B cell (primary cell): ENCODE measurements around the gene KRT4. TPM values are rescaled to one million over a fixed set of nuclear protein-coding genes. Genes with fewer than 3 reads are reported as not detected.

ENCODE experiments used
- ATAC-seq: fragments of 200-7000 bp; cut with Tn5 transposase; one replicate; pipeline ENCODE4 v1.10.0; 2021; ENCODE audit warnings: low read depth, mild to moderate bottlenecking, moderate number of reproducible peaks, moderate library complexity
- CTCF ChIA-PET: fragments of 350-600 bp; sonication (Branson Sonifier 250); formaldehyde crosslinking; loops from one replicate; lab custom pipeline; 2021; ENCODE audit warnings: antibody characterized with exemption, inconsistent platforms; lab: Charles Lee
- POLR2A ChIA-PET: fragments of 350-600 bp; sonication (Branson Sonifier 250); formaldehyde crosslinking; loops from one replicate; lab custom pipeline; 2021; ENCODE audit warnings: antibody characterized with exemption; lab: Charles Lee
- DNase-seq: peaks from one replicate; pipeline ENCODE4 v3.0.0; 2013
- H2AFZ ChIP-seq: 2 replicates; pipeline ENCODE4 v1.6.1; 2012; ENCODE audit warnings: mild to moderate bottlenecking, low read depth, low read length; ENCODE audit not compliant: insufficient read depth, poor library complexity, severe bottlenecking
- H3K27ac ChIP-seq, 2 donors: 1 replicate in 1 of 2; 2 replicates in 1 of 2; pipeline ENCODE4 v1.5.1; 2012 to 2013; ENCODE audit warnings: low read length in 2 of 2, mild to moderate bottlenecking in 2 of 2, moderate library complexity in 1 of 2
- H3K27me3 ChIP-seq, 4 experiments: fragments of 200-600 bp in 1 of 4; sonication (generic) in 1 of 4; replicated peaks in 1 of 4; 1 replicate in 2 of 4; 2 replicates in 2 of 4; pipeline versions ENCODE4 v1.6.1 to v1.7.0; 2013 to 2016; ENCODE audit warnings: low read length in 3 of 4, mild to moderate bottlenecking in 2 of 4, mixed read lengths in 1 of 4, moderate library complexity in 1 of 4; ENCODE audit not compliant: insufficient read depth in 4 of 4, control insufficient read depth in 3 of 4; ENCODE audit errors: control extremely low read depth in 1 of 4
- H3K36me3 ChIP-seq, 2 experiments: replicated peaks in 1 of 2; 1 replicate in 1 of 2; 2 replicates in 1 of 2; pipeline versions ENCODE4 v1.6.1 to v1.7.1; 2013; ENCODE audit warnings: low read length in 1 of 2; ENCODE audit not compliant: insufficient read depth in 2 of 2, control insufficient read depth in 1 of 2; ENCODE audit errors: control extremely low read depth in 1 of 2, extremely low read depth in 1 of 2
- H3K4me1 ChIP-seq, 2 donors: fragments of 200-600 bp in 1 of 2; sonication (generic) in 1 of 2; 1 replicate in 1 of 2; 2 replicates in 1 of 2; pipeline versions ENCODE4 v1.5.1 to v1.6.1; 2013 to 2017; ENCODE audit warnings: low read length in 2 of 2; ENCODE audit not compliant: control insufficient read depth in 2 of 2, insufficient read depth in 2 of 2
- H3K4me2 ChIP-seq: replicated peaks from 2 replicates; pipeline ENCODE3; 2012; ENCODE audit warnings: mild to moderate bottlenecking, low read depth, low read length; ENCODE audit not compliant: poor library complexity, severe bottlenecking
- H3K4me3 ChIP-seq, 5 experiments: fragments of 200-600 bp in 1 of 5; sonication (generic) in 1 of 5; 1 replicate in 3 of 5; 2 replicates in 2 of 5; pipeline versions ENCODE4 v1.5.1 to v1.7.0; 2011 to 2016; ENCODE audit warnings: low read length in 4 of 5, mild to moderate bottlenecking in 4 of 5, low read depth in 2 of 5, control low read depth in 1 of 5, moderate library complexity in 1 of 5; ENCODE audit not compliant: insufficient read depth in 1 of 5; ENCODE audit errors: control extremely low read depth in 1 of 5, extremely low read depth in 1 of 5
- H3K79me2 ChIP-seq: fragments of 200-600 bp; sonication (generic); one replicate; pipeline ENCODE4 v1.6.0; 2016; ENCODE audit warnings: low read length; ENCODE audit not compliant: control insufficient read depth, insufficient read depth
- H3K9ac ChIP-seq: fragments of 200-600 bp; sonication (generic); 2 replicates; pipeline ENCODE4 v1.6.1; 2017; ENCODE audit warnings: mild to moderate bottlenecking, low read length, moderate library complexity
- H3K9me3 ChIP-seq, 3 donors: one replicate each; pipeline versions ENCODE4 v1.6.1 to v1.7.1; 2013; ENCODE audit warnings: low read length in 2 of 3; ENCODE audit not compliant: control insufficient read depth in 2 of 3, insufficient read depth in 1 of 3; ENCODE audit errors: control extremely low read depth in 1 of 3
- H4K20me1 ChIP-seq: 2 replicates; pipeline ENCODE4 v1.6.0; 2012; ENCODE audit warnings: mild to moderate bottlenecking, low read length; ENCODE audit not compliant: insufficient read depth, control insufficient read depth, poor library complexity, severe bottlenecking
- H3K27ac Mint-ChIP-seq: one replicate; pipeline ENCODE4 v1.8.0; 2021; ENCODE audit warnings: mixed read lengths
- H3K27me3 Mint-ChIP-seq: one replicate; pipeline ENCODE4 v1.8.0; 2021; ENCODE audit warnings: mixed read lengths
- H3K4me1 Mint-ChIP-seq: one replicate; pipeline ENCODE4 v1.8.0; 2021; ENCODE audit warnings: mixed read lengths
- H3K4me3 Mint-ChIP-seq: one replicate; pipeline ENCODE4 v1.8.0; 2021; ENCODE audit warnings: mixed read lengths
- H3K9me3 Mint-ChIP-seq: one replicate; pipeline ENCODE4 v1.8.0; 2022; ENCODE audit warnings: mixed read lengths; ENCODE audit not compliant: insufficient read depth
- CTCF ChIP-seq: fragments of 200-600 bp; IDR thresholded peaks from one replicate; pipeline ENCODE4 v1.8.0; 2022; ENCODE audit warnings: antibody characterized with exemption, mild to moderate bottlenecking
- EZH2 ChIP-seq: IDR thresholded peaks from 2 replicates; pipeline ENCODE4 v1.6.1; 2012; ENCODE audit warnings: borderline replicate concordance, low read depth, mild to moderate bottlenecking, moderate library complexity, low read length; ENCODE audit not compliant: insufficient read depth, poor library complexity, severe bottlenecking
- WGBS: methylation state at CpG from one replicate; pipeline ENCODE4 v1.1.5; 2013; ENCODE audit warnings: missing lambda C conversion rate; ENCODE audit not compliant: insufficient coverage; 5-methylcytosine and 5-hydroxymethylcytosine counted together
- intact Hi-C: fragments of 100-400 bp; cut with micrococcal nuclease; formaldehyde crosslinking; loops from one replicate; pipeline ENCODE4 v1.10.0; 2022
- polyA plus RNA-seq: library from polyadenylated mRNA; depleted of rRNA; stranded (reverse); fragments of >200 nt; gene quantifications from 2 replicates; pipeline ENCODE4 v1.2.3, GENCODE V29; 2012
- total RNA-seq, 2 donors: library from RNA; stranded (reverse); fragments of 120-200 nt in 1 of 2; gene quantifications; 1 replicate in 1 of 2; 2 replicates in 1 of 2; pipeline versions ENCODE4 v1.2.3 to v1.2.4, GENCODE V29; 2013 to 2022

Gene KRT4
- total and polyA plus RNA-seq, 2 donors (not counting 1 experiment from before 2014, with no cell fraction given), result not detected

- Histone ChIP-seq H2AFZ (no peak overlapping the region), H3K4me3 (no peak overlapping the region), H3K27ac (no peak overlapping the region), H4K20me1 (no peaks in the 10 kb centered on the region), H3K4me2 (no peak overlapping the region), H3K79me2 (no peaks in the 10 kb centered on the region), H3K9ac (no peak overlapping the region), H3K36me3 (no peaks in the 10 kb centered on the region), H3K9me3 (no peaks in the 10 kb centered on the region), H3K27me3 (peaks cover 0 to 12% (median 0%) of the 10 kb centered on the region in 4 experiments), H3K4me1 (no peaks in the 10 kb centered on the region)
- ChIA-PET CTCF (no interaction called here), POLR2A (no interaction called here)
- 63% methylated on average over 2 of the region's 3 CpGs for WGBS
- Mint-ChIP-seq H3K4me3 (no peak overlapping the region), H3K27me3 (peaks cover 23% of the 10 kb centered on the region), H3K9me3 (no peaks in the 10 kb centered on the region), H3K4me1 (no peaks in the 10 kb centered on the region), H3K27ac (no peak overlapping the region)
- no peak for ATAC-seq
- TF ChIP-seq EZH2 (no peak), CTCF (no peak)
- no peak for DNase-seq
- intact Hi-C loops, result no loop called here
Measured at GRCh38 chr12:52769354-52769753, 44.6 kb downstream of the KRT4 start.

GRCh38 chr12:52768479-52769200 lies 45.3 kb downstream of the KRT4 start:
- Mint-ChIP-seq H3K9me3 (no peaks in the 10 kb centered on the region), H3K27me3 (peaks cover 23% of the 10 kb centered on the region), H3K27ac (no peak overlapping the region), H3K4me3 (no peak overlapping the region), H3K4me1 (no peaks in the 10 kb centered on the region)
- no peak for DNase-seq
- no peak overlapping the region for H3K4me3 ChIP-seq
- intact Hi-C loops, result no loop called here
- CTCF ChIA-PET, result no interaction called here
- no peak overlapping the region for H3K27ac ChIP-seq
- no peak overlapping the region for H3K4me2 ChIP-seq
- peaks cover 0 to 12% (median 0%) of the 10 kb centered on the region in 4 experiments for H3K27me3 ChIP-seq
- H3K36me3 ChIP-seq, result no peaks in the 10 kb centered on the region
- 91% methylated on average over 10 of the region's 10 CpGs for WGBS
- no peaks in the 10 kb centered on the region for H3K79me2 ChIP-seq
- no peaks in the 10 kb centered on the region for H3K4me1 ChIP-seq
- no peak for TF ChIP-seq CTCF
- TF ChIP-seq EZH2, result no peak
- H2AFZ ChIP-seq, result no peak overlapping the region
- POLR2A ChIA-PET, result no interaction called here
- ATAC-seq, result no peak
- H4K20me1 ChIP-seq, result no peaks in the 10 kb centered on the region
- H3K9ac ChIP-seq, result no peak overlapping the region
- H3K9me3 ChIP-seq, result no peaks in the 10 kb centered on the region
